HCT116 (cell line): ENCODE results near the gene PRICKLE1. TPM values are rescaled to one million over a fixed set of nuclear protein-coding genes. Genes with fewer than 3 reads are reported as not detected.

ENCODE experiments used
- ATAC-seq: fragments of 200-7000 bp; cut with Tn5 transposase; 2 replicates; pipeline ENCODE4 v1.9.1; 2020; ENCODE audit warnings: mild to moderate bottlenecking, moderate library complexity
- BruUV-seq: library from RNA; stranded (reverse); fragments of 400-500 nt; replicated peaks from 2 replicates; lab custom pipeline; 2021; lab: Mats Ljungman, UMichigan
- CTCF ChIA-PET: fragments of 300-600 bp; sonication (Branson Sonifier 250); formaldehyde crosslinking; loops from one replicate; lab custom pipeline; 2021; ENCODE audit warnings: antibody characterized with exemption; lab: Charles Lee
- POLR2A ChIA-PET: fragments of 300-600, 350-600 bp; sonication (Branson Sonifier 250); formaldehyde crosslinking; loops from one replicate; lab custom pipeline; 2021; ENCODE audit warnings: antibody characterized with exemption; lab: Charles Lee
- RAD21 ChIA-PET, 2 experiments: fragments of 300-600 bp; sonication (Branson Sonifier 250); formaldehyde crosslinking; loops; one replicate each; lab custom pipeline; 2023; ENCODE audit warnings: low total read pairs in 2 of 2; ENCODE audit not compliant: uncharacterized antibody in 2 of 2, unreplicated experiment in 2 of 2, low non-redundant PET in 1 of 2; lab: Charles Lee
- DNase-seq: peaks from one replicate; pipeline ENCODE4 v3.0.0-alpha.2; 2010; ENCODE audit warnings: low read depth, low spot score
- H2AFZ ChIP-seq: fragments of 200-600 bp; shearing (Covaris generic), sonication (generic); 2 replicates; pipeline ENCODE4 v1.6.1; 2017; ENCODE audit warnings: low read depth, mixed run types, mixed read lengths, antibody characterized with exemption, low read length; ENCODE audit not compliant: poor library complexity, severe bottlenecking
- H3K27ac ChIP-seq: 2 replicates; pipeline ENCODE4 v1.5.1; 2012; ENCODE audit warnings: low read depth, low read length
- H3K27me3 ChIP-seq: fragments of 200-600 bp; sonication (generic); 2 replicates; pipeline ENCODE4 v1.6.1; 2016; ENCODE audit warnings: mixed run types, low read length, mixed read lengths; ENCODE audit not compliant: insufficient read depth
- H3K36me3 ChIP-seq, 2 experiments: fragments of 200-500 bp in 1 of 2; fragments of 200-600 bp in 1 of 2; sonication (Bioruptor generic) in 1 of 2; sonication (generic) in 1 of 2; 2 replicates each; pipeline versions ENCODE4 v1.5.1 to v1.6.1; 2014 to 2016; ENCODE audit warnings: low read length in 2 of 2, inconsistent platforms in 1 of 2, mixed read lengths in 1 of 2, mixed run types in 1 of 2; ENCODE audit not compliant: insufficient read depth in 2 of 2, control insufficient read depth in 1 of 2
- H3K4me1 ChIP-seq, 2 experiments: fragments of 200-600 bp in 1 of 2; sonication (generic) in 1 of 2; 2 replicates each; pipeline versions ENCODE4 v1.5.1 to v1.6.1; 2012 to 2017; ENCODE audit warnings: low read length in 2 of 2, inconsistent platforms in 1 of 2, mild to moderate bottlenecking in 1 of 2, mixed read lengths in 1 of 2, mixed run types in 1 of 2, moderate library complexity in 1 of 2; ENCODE audit not compliant: insufficient read depth in 2 of 2, control insufficient read depth in 1 of 2
- H3K4me2 ChIP-seq: fragments of 200-600 bp; sonication (generic); 2 replicates; pipeline ENCODE4 v1.6.1; 2017; ENCODE audit warnings: mixed run types, low read length, mixed read lengths
- H3K4me3 ChIP-seq, 2 experiments: fragments of 200-600 bp in 1 of 2; sonication (generic) in 1 of 2; replicated peaks in 1 of 2; 2 replicates each; pipeline ENCODE4 v1.5.1; 2011 to 2016; ENCODE audit warnings: low read length in 2 of 2, control low read depth in 1 of 2, low read depth in 1 of 2, mild to moderate bottlenecking in 1 of 2, mixed read lengths in 1 of 2, mixed run types in 1 of 2
- H3K79me2 ChIP-seq: fragments of 200-600 bp; sonication (generic); 2 replicates; pipeline ENCODE4 v1.6.1; 2017; ENCODE audit warnings: mild to moderate bottlenecking, mixed run types, low read length, moderate library complexity, mixed read lengths; ENCODE audit not compliant: insufficient read depth
- H3K9ac ChIP-seq: fragments of 200-600 bp; sonication (generic); 2 replicates; pipeline ENCODE4 v1.6.1; 2016; ENCODE audit warnings: low read length, mixed read lengths
- H3K9me2 ChIP-seq: fragments of 200-600 bp; sonication (generic), shearing (Covaris generic); 2 replicates; pipeline ENCODE4 v1.6.1; 2017; ENCODE audit warnings: mixed run types, mild to moderate bottlenecking, moderate library complexity; ENCODE audit not compliant: insufficient read depth
- H3K9me3 ChIP-seq, 2 experiments: fragments of 200-500 bp in 1 of 2; fragments of 200-600 bp in 1 of 2; sonication (Bioruptor generic) in 1 of 2; sonication (generic) in 1 of 2; 2 replicates each; pipeline ENCODE4 v1.6.1; 2014 to 2017; ENCODE audit warnings: low read length in 2 of 2, mixed read lengths in 2 of 2, inconsistent platforms in 1 of 2, low read depth in 1 of 2, mild to moderate bottlenecking in 1 of 2, mixed run types in 1 of 2, moderate library complexity in 1 of 2; ENCODE audit not compliant: control insufficient read depth in 1 of 2, insufficient read depth in 1 of 2
- H4K20me1 ChIP-seq: fragments of 200-600 bp; sonication (generic), shearing (Covaris generic); 2 replicates; pipeline ENCODE4 v1.6.1; 2017; ENCODE audit warnings: mixed run types, mild to moderate bottlenecking, moderate library complexity; ENCODE audit not compliant: insufficient read depth
- CBX3 ChIP-seq: IDR thresholded peaks from 2 replicates; pipeline ENCODE4 v1.6.1; 2012; ENCODE audit warnings: low read depth
- CEBPB ChIP-seq: IDR thresholded peaks from 2 replicates; pipeline ENCODE4 v1.6.1; 2012; ENCODE audit warnings: low read depth
- CTCF ChIP-seq, 3 experiments: fragments of 200-600 bp in 1 of 3; sonication (generic) in 1 of 3; IDR thresholded peaks in 2 of 3; conservative IDR thresholded peaks in 1 of 3; 2 replicates each; pipeline ENCODE4 v1.5.1; 2012 to 2017; ENCODE audit warnings: low read depth in 2 of 3, low read length in 2 of 3, antibody characterized with exemption in 1 of 3, borderline replicate concordance in 1 of 3, control low read depth in 1 of 3, mild to moderate bottlenecking in 1 of 3, mixed read lengths in 1 of 3, mixed run types in 1 of 3, moderate library complexity in 1 of 3; ENCODE audit not compliant: insufficient read depth in 1 of 3
- EGR1 ChIP-seq: IDR thresholded peaks from 2 replicates; pipeline ENCODE4 v1.6.1; 2012; ENCODE audit warnings: low read depth
- ELF1 ChIP-seq: IDR thresholded peaks from 2 replicates; pipeline ENCODE4 v1.6.1; 2012; ENCODE audit warnings: low read depth, borderline replicate concordance
- EZH2 ChIP-seq: fragments of 200-600 bp; sonication (generic); IDR thresholded peaks from 2 replicates; pipeline ENCODE4 v1.6.1; 2017; ENCODE audit warnings: antibody characterized with exemption, mixed run types
- EZH2phosphoT487 ChIP-seq: fragments of 200-600 bp; IDR thresholded peaks from 2 replicates; pipeline ENCODE4 v1.6.1; 2018; ENCODE audit warnings: antibody characterized with exemption, borderline replicate concordance
- FOSL1 ChIP-seq: IDR thresholded peaks from 2 replicates; pipeline ENCODE4 v1.6.1; 2012; ENCODE audit warnings: low read depth
- POLR2A ChIP-seq: IDR thresholded peaks from 2 replicates; pipeline ENCODE4 v1.7.0; 2011; ENCODE audit warnings: borderline replicate concordance; ENCODE audit not compliant: insufficient read depth, insufficient read length; ENCODE audit errors: extremely low read depth
- POLR2AphosphoS5 ChIP-seq: IDR thresholded peaks from 2 replicates; pipeline ENCODE4 v1.6.1; 2011; ENCODE audit warnings: mild to moderate bottlenecking, low read depth, low read length, moderate library complexity
- RAD21 ChIP-seq: IDR thresholded peaks from 2 replicates; pipeline ENCODE4 v1.6.1; 2012; ENCODE audit warnings: low read depth, mild to moderate bottlenecking
- SP1 ChIP-seq: IDR thresholded peaks from 2 replicates; pipeline ENCODE4 v1.6.1; 2012; ENCODE audit warnings: low read depth
- TCF7L2 ChIP-seq: IDR thresholded peaks from 2 replicates; pipeline ENCODE4 v1.7.0; 2011; ENCODE audit warnings: borderline replicate concordance, inconsistent platforms; ENCODE audit not compliant: insufficient read depth, insufficient read length; ENCODE audit errors: extremely low read depth
- YY1 ChIP-seq: IDR thresholded peaks from 2 replicates; pipeline ENCODE4 v1.6.1; 2011; ENCODE audit warnings: low read length, low read depth, moderate library complexity, mild to moderate bottlenecking; ENCODE audit not compliant: insufficient replicate concordance; ENCODE audit errors: extremely low read depth
- ZBTB33 ChIP-seq: IDR thresholded peaks from 2 replicates; pipeline ENCODE4 v1.6.1; 2011; ENCODE audit warnings: mild to moderate bottlenecking, low read length, moderate library complexity; ENCODE audit not compliant: insufficient replicate concordance; ENCODE audit errors: extremely low read depth
- ZFX ChIP-seq: fragments of 450-650 bp; IDR thresholded peaks from 2 replicates; pipeline ENCODE4 v1.6.1; 2017
- intact Hi-C: fragments of 100-400 bp; cut with micrococcal nuclease; formaldehyde crosslinking; loops from 2 replicates; pipeline ENCODE4 v1.10.0; 2022
- total RNA-seq: library from RNA; stranded (reverse); gene quantifications from one replicate; pipeline ENCODE4 v1.2.1, GENCODE V29; 2021; ENCODE audit not compliant: unreplicated experiment

Gene PRICKLE1
- total RNA-seq, 1 experiment from 2014 or later, result 1.3 TPM

- Histone ChIP-seq H3K9ac (no peak overlapping the region), H3K79me2 (no peaks in the 10 kb centered on the region), H3K4me1 (no peaks in the 10 kb centered on the region), H3K9me2 (no peaks in the 10 kb centered on the region), H3K4me3 (no peak overlapping the region), H3K9me3 (no peaks in the 10 kb centered on the region), H4K20me1 (no peaks in the 10 kb centered on the region), H2AFZ (no peak overlapping the region), H3K36me3 (no peaks in the 10 kb centered on the region), H3K4me2 (no peak overlapping the region), H3K27ac (no peak overlapping the region), H3K27me3 (no peaks in the 10 kb centered on the region)
- CTCF ChIA-PET, result interaction anchor here (1.2 kb wide), 1 partner anchor 64 kb away, joined by 3 read pairs; no protein-coding TSS in a partner anchor
- RAD21 ChIA-PET, result no interaction called here
- intact Hi-C loops, result no loop called here
- DNase-seq (no peak), ATAC-seq (no peak)
- POLR2A ChIA-PET, result no interaction called here
- TF ChIP-seq EGR1 (no peak), POLR2A (no peak), POLR2AphosphoS5 (no peak), ZBTB33 (no peak), SP1 (no peak), RAD21 (no peak), ELF1 (no peak), YY1 (no peak), CEBPB (no peak)
- no TSS peak for BruUV-seq
Measured at GRCh38 chr12:42546709-42547108, 42.8 kb downstream of the PRICKLE1 start.

- no peak overlapping the region for H3K27ac ChIP-seq
- no peaks in the 10 kb centered on the region for H3K9me2 ChIP-seq
- H3K79me2 ChIP-seq, result no peaks in the 10 kb centered on the region
- no peak overlapping the region for H3K4me2 ChIP-seq
- ChIA-PET RAD21 (no interaction called here), POLR2A (no interaction called here), CTCF (no interaction called here)
- no peak overlapping the region for H3K4me3 ChIP-seq
- ATAC-seq (no peak), DNase-seq (no peak)
- H3K9ac ChIP-seq, result no peak overlapping the region
- H3K4me1 ChIP-seq, result no peaks in the 10 kb centered on the region
- no peaks in the 10 kb centered on the region for H4K20me1 ChIP-seq
- intact Hi-C loops, result no loop called here
- no peaks in the 10 kb centered on the region for H3K9me3 ChIP-seq
- H2AFZ ChIP-seq, result no peak overlapping the region
- no peaks in the 10 kb centered on the region for H3K27me3 ChIP-seq
- no TSS peak for BruUV-seq
- no peaks in the 10 kb centered on the region for H3K36me3 ChIP-seq
- TF ChIP-seq FOSL1 (no peak), EZH2phosphoT487 (no peak), CBX3 (no peak), CEBPB (no peak), TCF7L2 (no peak), CTCF (IDR thresholded peaks at IDR 0.05 in 2 of 3, conservative IDR thresholded peaks at IDR 0.05 in 1 of 3; ENCODE audit: borderline replicate concordance in 1 of 3, insufficient read depth in 1 of 3, low read depth in 2 of 3, low read length in 2 of 3) (no peak), EZH2 (no peak), SP1 (no peak), ZBTB33 (no peak), ZFX (no peak)
Measured at GRCh38 chr12:42541965-42542364, 47.6 kb downstream of the PRICKLE1 start.
